H1 (cell line): ENCODE measurements around the gene BHMT. TPM values are rescaled to one million over a fixed set of nuclear protein-coding genes. Genes with fewer than 3 reads are reported as not detected.

Experiments used
- JUN ChIP-seq: IDR thresholded peaks from 2 replicates; pipeline ENCODE4 v1.6.1; 2011; ENCODE audit warnings: low read depth, mild to moderate bottlenecking, improper control_type of control experiment, low read length
- MAX ChIP-seq: IDR thresholded peaks from 2 replicates; pipeline ENCODE4 v1.6.1; 2012; ENCODE audit warnings: inconsistent platforms
- TAF7 ChIP-seq: optimal IDR thresholded peaks from 2 replicates; pipeline ENCODE3; 2011; ENCODE audit warnings: low read depth, mild to moderate bottlenecking, inconsistent platforms, low read length, moderate library complexity, borderline replicate concordance
- polyA plus RNA-seq, 7 experiments: library from polyadenylated mRNA; depleted of rRNA in 3 of 7; stranded (reverse) in 5 of 7; unstranded in 2 of 7; fragments of >200 nt in 5 of 7; fragments of 200-250 nt in 2 of 7; gene quantifications; 1 replicate in 5 of 7; 2 replicates in 1 of 7; 4 replicates in 1 of 7; pipeline versions ENCODE4 v1.2.1 to v1.2.3, GENCODE V29; 2011 to 2013; ENCODE audit warnings: missing spikeins in 2 of 7, mixed read lengths in 2 of 7
- total RNA-seq: library from RNA; stranded (reverse); fragmentation: NEBNext Ultra II Directional; extraction: Animal tissue kit (Norgen Biotek cat#: 25700); gene quantifications from 2 replicates; pipeline ENCODE4 v1.2.1, GENCODE V29; 2021

Gene BHMT
- total and polyA plus RNA-seq, 2 of the 8 experiments (the other 6 are each of a cell fraction or from before 2014, with no cell fraction given): 0.54 to 1.6 TPM

GRCh38 chr5:79088507-79088906 lies 23.1 kb upstream of the BHMT start (continued):
- TF ChIP-seq MAX (no peak), TAF7 (no peak), JUN (no peak)
